Upper lobe of left lung (tissue), 6 donors: ENCODE data around the gene CUZD1. TPM values are rescaled to one million over a fixed set of nuclear protein-coding genes. Genes with fewer than 3 reads are reported as not detected.

Experiments used
- ATAC-seq, 2 donors: fragments of 200-7000 bp; cut with Tn5 transposase; one replicate each; pipeline ENCODE4 v1.9.1; 2022; ENCODE audit warnings: mild to moderate bottlenecking in 2 of 2, moderate library complexity in 2 of 2; ENCODE audit not compliant: low FRiP score in 2 of 2
- DNase-seq, 2 donors: peaks; one replicate each; pipeline ENCODE4 v3.0.0-alpha.2; 2019 to 2020
- H3K27ac ChIP-seq, 4 donors: fragments of 200-600 bp; sonication (generic); one replicate each; pipeline ENCODE4 v1.5.1; 2016 to 2019
- H3K27me3 ChIP-seq, 4 donors: fragments of 200-600 bp; sonication (generic); one replicate each; pipeline ENCODE4 v1.5.1; 2017 to 2019
- H3K36me3 ChIP-seq, 4 donors: fragments of 200-600 bp; sonication (generic); one replicate each; pipeline ENCODE4 v1.5.1; 2016 to 2019
- H3K4me1 ChIP-seq, 4 donors: fragments of 200-600 bp; sonication (generic); one replicate each; pipeline ENCODE4 v1.5.1; 2018 to 2019
- H3K4me3 ChIP-seq, 4 donors: fragments of 200-600 bp; sonication (generic); one replicate each; pipeline ENCODE4 v1.5.1; 2017 to 2019; ENCODE audit warnings: mild to moderate bottlenecking in 2 of 4, moderate library complexity in 1 of 4
- H3K9me3 ChIP-seq, 4 donors: fragments of 200-600 bp; sonication (generic); one replicate each; pipeline ENCODE4 v1.5.1; 2018 to 2019
- EP300 ChIP-seq, 4 donors: sonication (generic); formaldehyde crosslinking; IDR thresholded peaks; one replicate each; pipeline ENCODE4 v1.5.1; 2017; ENCODE audit warnings: antibody characterized with exemption in 4 of 4, control low read depth in 2 of 4
- POLR2A ChIP-seq, 4 donors: fragments of 450-650 bp; IDR thresholded peaks; one replicate each; pipeline ENCODE4 v1.5.1; 2016 to 2017; ENCODE audit warnings: antibody characterized with exemption in 4 of 4, mild to moderate bottlenecking in 2 of 4
- POLR2AphosphoS5 ChIP-seq, 2 donors: sonication (generic); formaldehyde crosslinking; IDR thresholded peaks; one replicate each; pipeline ENCODE4 v1.5.1; 2017; ENCODE audit warnings: antibody characterized with exemption in 2 of 2
- WGBS, 2 donors: methylation state at CpG; one replicate each; pipeline ENCODE4 v1.1.5; 2017 to 2018; 5-methylcytosine and 5-hydroxymethylcytosine counted together
- total RNA-seq, 6 donors: library from RNA; depleted of rRNA in 4 of 6; stranded (reverse); fragments of >200 nt in 4 of 6; gene quantifications; one replicate each; pipeline versions ENCODE4 v1.1.0 to v1.2.1, GENCODE V29; 2016 to 2021
- TF ChIP-seq, protein P1 (sequence below), 6 experiments: fragments of 450-650 bp in 4 of 6; fragments of 200-600 bp in 2 of 6; sonication (generic) in 2 of 6; IDR thresholded peaks; one replicate each; pipeline ENCODE4 v1.5.1; 2016 to 2019; ENCODE audit warnings: antibody characterized with exemption in 6 of 6
- donor health status: DM: no; HTN: no; CAD: no; lungs with moderate emphysema.
- donor health status: DM: no; HTN: yes; CAD: no; lungs with severe emphysema.

The CUZD1 gene, protein sequence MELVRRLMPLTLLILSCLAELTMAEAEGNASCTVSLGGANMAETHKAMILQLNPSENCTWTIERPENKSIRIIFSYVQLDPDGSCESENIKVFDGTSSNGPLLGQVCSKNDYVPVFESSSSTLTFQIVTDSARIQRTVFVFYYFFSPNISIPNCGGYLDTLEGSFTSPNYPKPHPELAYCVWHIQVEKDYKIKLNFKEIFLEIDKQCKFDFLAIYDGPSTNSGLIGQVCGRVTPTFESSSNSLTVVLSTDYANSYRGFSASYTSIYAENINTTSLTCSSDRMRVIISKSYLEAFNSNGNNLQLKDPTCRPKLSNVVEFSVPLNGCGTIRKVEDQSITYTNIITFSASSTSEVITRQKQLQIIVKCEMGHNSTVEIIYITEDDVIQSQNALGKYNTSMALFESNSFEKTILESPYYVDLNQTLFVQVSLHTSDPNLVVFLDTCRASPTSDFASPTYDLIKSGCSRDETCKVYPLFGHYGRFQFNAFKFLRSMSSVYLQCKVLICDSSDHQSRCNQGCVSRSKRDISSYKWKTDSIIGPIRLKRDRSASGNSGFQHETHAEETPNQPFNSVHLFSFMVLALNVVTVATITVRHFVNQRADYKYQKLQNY
- 1 to 10 TPM in 3 of 6 donors, under 1 TPM in 2, not detected in 1; 0.30 to 4.2 (median 1.1) TPM for total RNA-seq

DNA sequence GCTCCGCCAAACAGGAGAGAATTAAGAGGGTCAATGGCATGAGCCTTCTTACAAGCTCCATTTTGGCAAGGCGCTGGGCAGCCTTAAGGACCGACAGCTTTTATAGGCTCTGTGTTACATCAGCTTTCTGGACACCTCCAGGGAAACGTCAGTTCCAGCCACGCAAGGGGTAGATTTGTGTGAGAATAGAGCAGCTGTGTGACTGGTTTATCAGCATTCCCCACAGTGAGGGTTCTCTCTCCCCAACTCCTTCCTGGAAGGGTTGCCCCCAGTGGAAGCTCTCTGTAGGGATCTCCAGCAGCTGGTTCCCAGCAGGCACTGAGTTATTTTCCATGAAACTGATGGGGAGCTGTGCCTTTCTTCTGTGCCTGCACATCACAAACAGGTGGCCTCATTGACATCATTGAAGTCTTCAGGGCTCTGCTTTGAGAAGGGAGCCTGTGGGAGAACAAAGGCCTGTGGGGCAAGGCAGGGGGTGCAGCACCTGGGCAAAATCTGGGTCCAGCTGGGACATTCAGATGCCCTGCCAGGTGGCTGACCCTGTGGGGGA lies at the start of gene CUZD1:
Gene CUZD1, minus strand, starts transcription at position 75 of the 550 bp plus-strand sequence. Its CDS starts 14 bp downstream, at position 61.
- DNase-seq (no peak), ATAC-seq (no peak)
- Histone ChIP-seq H3K4me3 (no peak within 1 kb of the TSS), H3K27ac (no peak within 1 kb of the TSS), H3K36me3 (peaks cover 0 to 6% (median 3%) of the 10 kb centered on the region in 4 donors), H3K27me3 (no peaks in the 10 kb centered on the region), H3K4me1 (no peaks in the 10 kb centered on the region), H3K9me3 (peaks cover 0 to 3% (median 0%) of the 10 kb centered on the region in 4 donors)
- WGBS, 2 donors = 83 to 93% methylated on average over 5 of the region's 5 CpGs
- TF ChIP-seq EP300 (IDR thresholded peaks at IDR 0.05) (no peak), POLR2A (IDR thresholded peaks at IDR 0.05) (no peak), POLR2AphosphoS5 (IDR thresholded peaks at IDR 0.05) (no peak)
- TF ChIP-seq, protein P1, sequence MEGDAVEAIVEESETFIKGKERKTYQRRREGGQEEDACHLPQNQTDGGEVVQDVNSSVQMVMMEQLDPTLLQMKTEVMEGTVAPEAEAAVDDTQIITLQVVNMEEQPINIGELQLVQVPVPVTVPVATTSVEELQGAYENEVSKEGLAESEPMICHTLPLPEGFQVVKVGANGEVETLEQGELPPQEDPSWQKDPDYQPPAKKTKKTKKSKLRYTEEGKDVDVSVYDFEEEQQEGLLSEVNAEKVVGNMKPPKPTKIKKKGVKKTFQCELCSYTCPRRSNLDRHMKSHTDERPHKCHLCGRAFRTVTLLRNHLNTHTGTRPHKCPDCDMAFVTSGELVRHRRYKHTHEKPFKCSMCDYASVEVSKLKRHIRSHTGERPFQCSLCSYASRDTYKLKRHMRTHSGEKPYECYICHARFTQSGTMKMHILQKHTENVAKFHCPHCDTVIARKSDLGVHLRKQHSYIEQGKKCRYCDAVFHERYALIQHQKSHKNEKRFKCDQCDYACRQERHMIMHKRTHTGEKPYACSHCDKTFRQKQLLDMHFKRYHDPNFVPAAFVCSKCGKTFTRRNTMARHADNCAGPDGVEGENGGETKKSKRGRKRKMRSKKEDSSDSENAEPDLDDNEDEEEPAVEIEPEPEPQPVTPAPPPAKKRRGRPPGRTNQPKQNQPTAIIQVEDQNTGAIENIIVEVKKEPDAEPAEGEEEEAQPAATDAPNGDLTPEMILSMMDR (IDR thresholded peaks at IDR 0.05) = no peak

DNA sequence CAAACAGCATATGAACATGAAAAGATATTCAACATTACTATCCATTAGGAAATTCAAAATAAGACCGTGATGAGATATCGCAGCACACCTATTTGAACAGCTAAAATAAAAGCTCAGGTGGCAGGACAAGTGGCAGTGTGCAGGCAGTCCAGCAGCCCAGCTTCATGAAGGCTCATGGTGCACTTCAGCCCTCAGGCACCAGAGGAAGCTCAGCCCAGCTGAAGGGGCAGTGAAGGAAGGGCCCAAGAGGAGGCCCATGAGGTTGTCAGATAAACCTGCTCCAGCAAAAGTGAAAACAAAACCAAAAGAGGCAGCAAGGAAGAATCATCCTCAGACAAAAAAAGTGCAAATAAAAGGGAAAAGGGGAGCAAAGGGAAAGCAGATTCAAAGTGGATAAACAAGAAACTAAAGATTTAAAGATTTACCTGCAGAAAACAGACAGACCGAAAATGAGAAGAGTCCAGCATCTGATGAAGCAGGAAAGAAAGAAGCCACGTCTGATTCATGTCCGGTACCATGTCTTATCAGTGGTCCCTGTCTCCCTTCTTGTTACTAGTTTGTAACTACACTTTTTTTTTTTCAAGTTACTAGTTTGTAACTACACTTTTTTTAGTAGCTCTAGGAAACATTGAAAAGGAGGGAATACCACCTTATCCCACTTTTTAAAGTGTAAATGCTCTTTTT lies 48.7 kb upstream of the CUZD1 start:
- Histone ChIP-seq H3K27me3 (no peaks in the 10 kb centered on the region), H3K9me3 (no peaks in the 10 kb centered on the region), H3K36me3 (no peaks in the 10 kb centered on the region), H3K4me1 (no peaks in the 10 kb centered on the region), H3K4me3 (no peak overlapping the region), H3K27ac (no peak overlapping the region)
- no peak for DNase-seq
- WGBS, 2 donors = 85 to 87% methylated on average over 5 of the region's 5 CpGs
- TF ChIP-seq POLR2AphosphoS5 (IDR thresholded peaks at IDR 0.05) (no peak), POLR2A (IDR thresholded peaks at IDR 0.05) (no peak), EP300 (IDR thresholded peaks at IDR 0.05) (no peak)
- TF ChIP-seq, protein P1 (IDR thresholded peaks at IDR 0.05) = no peak
- no peak for ATAC-seq

DNA sequence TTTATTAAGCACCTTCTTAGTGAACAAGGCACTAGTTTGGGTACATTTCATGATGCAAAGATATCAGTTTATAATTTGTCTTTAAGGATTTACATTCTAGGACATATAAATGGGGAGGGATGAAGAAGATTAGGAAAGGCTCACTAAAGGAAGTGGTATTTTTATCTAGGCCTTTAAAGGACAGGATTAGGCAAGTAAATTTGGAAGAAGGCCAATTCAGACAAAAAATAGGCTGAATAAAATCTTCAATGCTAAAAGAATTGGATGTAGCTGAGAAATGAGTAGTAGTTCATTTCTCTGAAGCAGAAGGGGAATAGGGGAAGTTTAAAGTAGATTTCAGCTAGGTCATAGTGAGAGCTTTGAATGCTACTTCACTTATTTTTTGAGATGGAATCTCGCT lies 38.5 kb upstream of the CUZD1 start:
- Histone ChIP-seq H3K27me3 (no peaks in the 10 kb centered on the region), H3K27ac (no peak overlapping the region), H3K9me3 (no peaks in the 10 kb centered on the region), H3K4me3 (no peak overlapping the region), H3K36me3 (no peaks in the 10 kb centered on the region), H3K4me1 (peaks cover 7 to 11% (median 9%) of the 10 kb centered on the region in 4 donors)
- DNase-seq (no peak), ATAC-seq (no peak)
- 91 to 94% methylated on average over 1 of the region's 1 CpG for WGBS, 2 donors
- TF ChIP-seq, protein P1 (IDR thresholded peaks at IDR 0.05) = no peak
- TF ChIP-seq POLR2A (IDR thresholded peaks at IDR 0.05) (no peak), EP300 (IDR thresholded peaks at IDR 0.05) (no peak), POLR2AphosphoS5 (IDR thresholded peaks at IDR 0.05) (no peak)

- Histone ChIP-seq H3K9me3 (no peaks in the 10 kb centered on the region), H3K27ac (no peak overlapping the region), H3K36me3 (no peaks in the 10 kb centered on the region), H3K4me3 (no peak overlapping the region), H3K27me3 (no peaks in the 10 kb centered on the region), H3K4me1 (peaks cover 7 to 20% (median 13%) of the 10 kb centered on the region in 4 donors)
- ATAC-seq (no peak), DNase-seq (no peak)
- no peak for TF ChIP-seq POLR2A (IDR thresholded peaks at IDR 0.05)
- TF ChIP-seq POLR2AphosphoS5 (IDR thresholded peaks at IDR 0.05) = no peak
- TF ChIP-seq, protein P1 (IDR thresholded peaks at IDR 0.05) = no peak
- no peak for TF ChIP-seq EP300 (IDR thresholded peaks at IDR 0.05)
Observed at GRCh38 chr10:122882766-122883165, 37.1 kb upstream of the CUZD1 start.
